GM13976 (cell line): ENCODE measurements around the gene IMMP2L.

Experiments used
- DNase-seq: peaks from one replicate; pipeline ENCODE4 v3.0.0; 2012; ENCODE audit warnings: low spot score
- in situ Hi-C: fragments of 300-500 bp; cut with MboI; formaldehyde crosslinking; loops from one replicate; pipeline ENCODE4 v1.12.0; 2022; ENCODE audit warnings: low sequenced_read_pairs, mixed read lengths, inconsistent platforms; ENCODE audit not compliant: unreplicated experiment
- TF ChIP-seq, protein P1 (sequence below): IDR thresholded peaks from 2 replicates; pipeline ENCODE4 v1.5.1; 2012; ENCODE audit warnings: borderline replicate concordance, mild to moderate bottlenecking; ENCODE audit not compliant: insufficient read depth; ENCODE audit errors: extremely low read depth, missing control alignments, control extremely low read depth

IMMP2L gene

GRCh38 chr7:111439977-111440376 lies 122.3 kb downstream of the IMMP2L start:
- no peak for DNase-seq
- TF ChIP-seq, protein P1, sequence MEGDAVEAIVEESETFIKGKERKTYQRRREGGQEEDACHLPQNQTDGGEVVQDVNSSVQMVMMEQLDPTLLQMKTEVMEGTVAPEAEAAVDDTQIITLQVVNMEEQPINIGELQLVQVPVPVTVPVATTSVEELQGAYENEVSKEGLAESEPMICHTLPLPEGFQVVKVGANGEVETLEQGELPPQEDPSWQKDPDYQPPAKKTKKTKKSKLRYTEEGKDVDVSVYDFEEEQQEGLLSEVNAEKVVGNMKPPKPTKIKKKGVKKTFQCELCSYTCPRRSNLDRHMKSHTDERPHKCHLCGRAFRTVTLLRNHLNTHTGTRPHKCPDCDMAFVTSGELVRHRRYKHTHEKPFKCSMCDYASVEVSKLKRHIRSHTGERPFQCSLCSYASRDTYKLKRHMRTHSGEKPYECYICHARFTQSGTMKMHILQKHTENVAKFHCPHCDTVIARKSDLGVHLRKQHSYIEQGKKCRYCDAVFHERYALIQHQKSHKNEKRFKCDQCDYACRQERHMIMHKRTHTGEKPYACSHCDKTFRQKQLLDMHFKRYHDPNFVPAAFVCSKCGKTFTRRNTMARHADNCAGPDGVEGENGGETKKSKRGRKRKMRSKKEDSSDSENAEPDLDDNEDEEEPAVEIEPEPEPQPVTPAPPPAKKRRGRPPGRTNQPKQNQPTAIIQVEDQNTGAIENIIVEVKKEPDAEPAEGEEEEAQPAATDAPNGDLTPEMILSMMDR: no peak
- in situ Hi-C loops: no loop called here

DNA sequence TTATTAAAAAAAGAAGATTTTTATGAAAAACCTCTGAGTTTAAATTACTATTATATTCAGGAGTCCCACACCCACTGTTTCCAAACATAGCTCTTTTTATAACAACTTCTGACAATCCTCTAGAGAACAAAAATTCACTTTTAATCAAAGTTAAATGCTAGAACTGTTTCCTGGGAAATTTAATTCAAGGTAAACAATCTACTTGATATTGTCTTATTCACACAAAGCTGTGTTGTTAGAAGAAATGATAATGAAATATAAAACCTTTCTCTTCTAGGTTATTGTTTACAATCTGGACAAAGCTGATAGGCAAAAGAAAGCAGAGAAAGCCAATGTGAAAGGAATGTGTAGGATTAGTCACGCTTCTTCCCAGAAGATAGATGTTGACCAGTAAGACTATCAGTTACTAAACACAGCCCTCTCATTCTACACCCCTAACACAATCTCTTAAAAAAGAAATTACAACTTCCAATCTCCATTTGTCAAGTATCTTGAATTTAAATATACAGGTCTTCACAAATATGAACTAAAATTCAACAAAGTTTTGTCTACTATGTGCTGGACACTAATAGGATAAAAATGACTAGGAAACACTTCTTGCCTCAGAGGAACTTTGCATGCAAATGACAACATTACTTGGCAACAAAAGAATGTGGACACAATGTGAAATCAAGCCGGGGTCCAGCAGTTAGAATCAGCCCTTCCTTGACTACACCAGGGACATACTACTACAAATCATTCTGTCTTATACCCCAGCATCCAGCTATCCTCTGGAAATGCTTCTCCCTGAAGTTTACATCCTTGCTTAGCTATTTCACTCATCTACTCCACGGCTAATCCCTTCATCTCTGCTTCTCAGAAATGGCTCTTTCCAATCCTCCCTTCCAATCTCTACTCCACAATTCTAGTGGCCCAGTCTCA lies 123.7 kb downstream of the IMMP2L start:
- no peak for DNase-seq
- in situ Hi-C loops: no loop called here
- TF ChIP-seq, protein P1: no peak

GRCh38 chr7:111437736-111438135 lies 124.6 kb downstream of the IMMP2L start:
- DNase-seq: no peak
- in situ Hi-C loops: no loop called here
- TF ChIP-seq, protein P1: no peak

- in situ Hi-C loops: no loop called here
- DNase-seq: no peak
- TF ChIP-seq, protein P1: no peak
These were observed 125.7 kb downstream of the IMMP2L start for GRCh38 chr7:111436608-111437007.

DNA sequence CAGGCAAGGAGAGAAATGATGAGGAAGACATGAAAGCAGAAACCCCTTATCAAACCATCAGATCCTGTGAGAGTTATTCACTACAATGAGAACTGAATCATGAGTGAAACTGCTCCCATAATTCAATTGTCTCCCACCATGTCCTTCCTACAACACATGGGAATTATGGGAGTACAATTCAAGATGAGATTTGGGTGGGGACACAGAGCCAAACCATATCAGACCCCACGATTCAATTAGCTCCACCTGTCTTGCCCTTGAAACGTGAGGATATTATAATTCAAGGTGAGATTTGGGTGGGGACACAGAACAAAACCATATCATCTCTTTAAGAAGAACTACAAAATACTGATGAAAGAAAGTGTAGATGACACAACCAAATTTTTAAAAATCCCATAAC lies 128.9 kb downstream of the IMMP2L start:
- in situ Hi-C loops: no loop called here
- DNase-seq: no peak
- TF ChIP-seq, protein P1: no peak

DNA sequence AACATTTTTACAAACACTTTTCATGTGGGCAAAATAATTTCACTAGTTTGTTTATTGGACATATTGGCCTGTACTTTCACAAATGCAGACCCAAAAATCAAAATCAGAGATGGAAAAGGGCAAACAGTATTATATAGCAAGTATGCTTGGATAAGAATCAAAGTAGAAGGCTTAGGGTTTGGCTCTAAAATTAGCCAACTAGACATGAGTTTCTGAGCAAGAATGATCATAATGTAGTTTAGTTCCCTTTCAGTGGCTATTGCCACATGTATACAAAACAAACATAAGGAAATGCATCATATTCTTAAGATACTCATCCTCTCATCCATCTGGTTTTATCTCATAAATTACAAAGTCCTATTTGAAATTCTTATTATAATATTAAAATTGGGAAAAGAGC lies 132.5 kb downstream of the IMMP2L start:
- no peak for DNase-seq
- in situ Hi-C loops: no loop called here
- TF ChIP-seq, protein P1: no peak
